SK-N-SH treated with all-trans-retinoic acid at 6 μM for 48 hours (cell line): Measurements from ENCODE around the gene DOCK2.
A peak's percentile ranks its signal among the peaks of the same experiment; 100 is the strongest.

Experiments used
- ATAC-seq: fragments of 200-7000 bp; cut with Tn5 transposase; 3 replicates; pipeline ENCODE4 v1.9.1; 2020; ENCODE audit warnings: mild to moderate bottlenecking, moderate library complexity
- ARNTL ChIP-seq: fragments of 450-650 bp; formaldehyde crosslinking; IDR thresholded peaks from 2 replicates; pipeline ENCODE4 v1.5.0; 2020; ENCODE audit warnings: low read depth, mild to moderate bottlenecking, moderate library complexity, borderline replicate concordance
- BACH2 ChIP-seq: fragments of 250-450 bp; sonication (Bioruptor Pico); IDR thresholded peaks from 2 replicates; pipeline ENCODE4 v1.9.0; 2021; ENCODE audit warnings: mild to moderate bottlenecking, borderline replicate concordance
- CSDC2 ChIP-seq: fragments of 250-450 bp; sonication (Bioruptor Pico); IDR thresholded peaks from 2 replicates; pipeline ENCODE4 v1.5.0; 2020; ENCODE audit warnings: mild to moderate bottlenecking, moderate library complexity
- ESRRG ChIP-seq: fragments of 250-450 bp; sonication (Bioruptor Pico); IDR thresholded peaks from 2 replicates; pipeline ENCODE4 v1.6.1; 2021; ENCODE audit warnings: mild to moderate bottlenecking
- GLIS3 ChIP-seq: fragments of 250-450 bp; sonication (Bioruptor Pico); IDR thresholded peaks from 2 replicates; pipeline ENCODE4 v1.5.0; 2020; ENCODE audit warnings: mild to moderate bottlenecking, moderate library complexity
- ISL1 ChIP-seq: fragments of 250-450 bp; sonication (Bioruptor Pico); IDR thresholded peaks from 2 replicates; pipeline ENCODE4 v2.1.2; 2022; ENCODE audit warnings: mild to moderate bottlenecking, moderate library complexity
- OSR1 ChIP-seq: fragments of 250-450 bp; sonication (Bioruptor Pico); IDR thresholded peaks from 2 replicates; pipeline ENCODE4 v1.8.0; 2022; ENCODE audit warnings: moderate library complexity, mild to moderate bottlenecking, inconsistent platforms
- PPARA ChIP-seq: fragments of 250-450 bp; sonication (Bioruptor Pico); IDR thresholded peaks from 2 replicates; pipeline ENCODE4 v1.5.0; 2020; ENCODE audit warnings: mild to moderate bottlenecking, borderline replicate concordance
- RARB ChIP-seq: fragments of 250-450 bp; sonication (Bioruptor Pico); IDR thresholded peaks from 2 replicates; pipeline ENCODE4 v1.8.0; 2021; ENCODE audit warnings: mild to moderate bottlenecking, moderate library complexity
- SNAI2 ChIP-seq: fragments of 250-450 bp; sonication (Bioruptor Pico); IDR thresholded peaks from 2 replicates; pipeline ENCODE4 v1.5.0; 2020; ENCODE audit warnings: mild to moderate bottlenecking, moderate library complexity
- TCF4 ChIP-seq: fragments of 250-450 bp; sonication (Bioruptor Pico); IDR thresholded peaks from 2 replicates; pipeline ENCODE4 v1.8.0; 2021; ENCODE audit warnings: mild to moderate bottlenecking, moderate library complexity, borderline replicate concordance
- TOX ChIP-seq: fragments of 250-450 bp; sonication (Bioruptor Pico); IDR thresholded peaks from 2 replicates; pipeline ENCODE4 v1.8.0; 2021; ENCODE audit warnings: mild to moderate bottlenecking, moderate library complexity, borderline replicate concordance
- ZC3H10 ChIP-seq: fragments of 250-450 bp; sonication (Bioruptor Pico); IDR thresholded peaks from 2 replicates; pipeline ENCODE4 v1.5.1; 2021; ENCODE audit warnings: mild to moderate bottlenecking, moderate library complexity
- ZFP3 ChIP-seq: fragments of 250-450 bp; sonication (Bioruptor Pico); IDR thresholded peaks from 2 replicates; pipeline ENCODE4 v1.5.0; 2020; ENCODE audit warnings: mild to moderate bottlenecking, moderate library complexity
- ZFP30 ChIP-seq: fragments of 450-650 bp; formaldehyde crosslinking; IDR thresholded peaks from 2 replicates; pipeline ENCODE4 v1.5.0; 2022; ENCODE audit warnings: mild to moderate bottlenecking, moderate library complexity
- ZNF565 ChIP-seq: fragments of 450-650 bp; formaldehyde crosslinking; conservative IDR thresholded peaks from 2 replicates; pipeline ENCODE4 v1.5.0; 2020; ENCODE audit warnings: low read depth, mild to moderate bottlenecking, moderate library complexity
- ZNF70 ChIP-seq: fragments of 450-650 bp; formaldehyde crosslinking; IDR thresholded peaks from 2 replicates; pipeline ENCODE4 v1.5.0; 2020; ENCODE audit warnings: mild to moderate bottlenecking, moderate library complexity
- ZNF8 ChIP-seq: fragments of 450-650 bp; formaldehyde crosslinking; IDR thresholded peaks from 2 replicates; pipeline ENCODE4 v1.5.0; 2020; ENCODE audit warnings: mild to moderate bottlenecking, moderate library complexity
- TF ChIP-seq, protein P1 (sequence below): fragments of 250-450 bp; sonication (Bioruptor Pico); IDR thresholded peaks from 2 replicates; pipeline ENCODE4 v1.8.0; 2020; ENCODE audit warnings: mild to moderate bottlenecking, moderate library complexity, borderline replicate concordance
- TF ChIP-seq, protein P2 (sequence below): fragments of 250-450 bp; sonication (Bioruptor Pico); IDR thresholded peaks from 2 replicates; pipeline ENCODE4 v1.8.0; 2021; ENCODE audit warnings: low read depth, mild to moderate bottlenecking, moderate library complexity, borderline replicate concordance
- TF ChIP-seq, protein P3 (sequence below): fragments of 250-450 bp; sonication (Bioruptor Pico); IDR thresholded peaks from 2 replicates; pipeline ENCODE4 v1.5.1; 2020; ENCODE audit warnings: low read depth, mild to moderate bottlenecking, moderate library complexity
- TF ChIP-seq, protein P4 (sequence below): fragments of 250-450 bp; sonication (Bioruptor Pico); IDR thresholded peaks from 2 replicates; pipeline ENCODE4 v1.5.0; 2020; ENCODE audit warnings: mild to moderate bottlenecking, moderate library complexity

DOCK2 gene

DNA sequence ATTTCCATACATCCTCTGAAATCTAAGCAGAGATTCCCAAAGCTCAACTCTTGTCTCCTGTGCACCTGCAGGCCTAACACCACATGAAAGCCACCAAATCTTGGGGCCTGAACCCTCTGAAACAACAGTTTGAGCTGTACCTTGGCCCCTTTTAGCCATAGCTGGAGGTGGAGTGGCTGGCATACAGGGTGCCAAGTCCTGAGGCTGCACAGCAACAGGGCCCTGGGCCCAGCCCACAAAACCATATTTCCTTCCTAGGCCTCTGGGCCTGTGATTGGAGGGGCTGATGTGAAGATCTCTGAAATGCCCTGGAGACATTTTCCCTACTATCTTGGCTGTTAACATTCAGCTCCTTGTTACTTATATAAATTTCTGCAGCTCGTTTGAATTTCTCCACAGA is 26.5 kb downstream of the DOCK2 start:
- ATAC-seq, result no peak
- TF ChIP-seq, protein P1, sequence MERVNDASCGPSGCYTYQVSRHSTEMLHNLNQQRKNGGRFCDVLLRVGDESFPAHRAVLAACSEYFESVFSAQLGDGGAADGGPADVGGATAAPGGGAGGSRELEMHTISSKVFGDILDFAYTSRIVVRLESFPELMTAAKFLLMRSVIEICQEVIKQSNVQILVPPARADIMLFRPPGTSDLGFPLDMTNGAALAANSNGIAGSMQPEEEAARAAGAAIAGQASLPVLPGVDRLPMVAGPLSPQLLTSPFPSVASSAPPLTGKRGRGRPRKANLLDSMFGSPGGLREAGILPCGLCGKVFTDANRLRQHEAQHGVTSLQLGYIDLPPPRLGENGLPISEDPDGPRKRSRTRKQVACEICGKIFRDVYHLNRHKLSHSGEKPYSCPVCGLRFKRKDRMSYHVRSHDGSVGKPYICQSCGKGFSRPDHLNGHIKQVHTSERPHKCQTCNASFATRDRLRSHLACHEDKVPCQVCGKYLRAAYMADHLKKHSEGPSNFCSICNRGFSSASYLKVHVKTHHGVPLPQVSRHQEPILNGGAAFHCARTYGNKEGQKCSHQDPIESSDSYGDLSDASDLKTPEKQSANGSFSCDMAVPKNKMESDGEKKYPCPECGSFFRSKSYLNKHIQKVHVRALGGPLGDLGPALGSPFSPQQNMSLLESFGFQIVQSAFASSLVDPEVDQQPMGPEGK (CRISPR knock-in tag), result no peak
- TF ChIP-seq TCF4 (no peak), ARNTL (CRISPR knock-in tag) (no peak), BACH2 (CRISPR knock-in tag) (no peak), ZFP3 (CRISPR knock-in tag) (no peak), ISL1 (no peak), ZNF8 (CRISPR knock-in tag) (no peak), ZFP30 (CRISPR knock-in tag) (no peak), ESRRG (no peak), OSR1 (CRISPR knock-in tag) (no peak), ZNF70 (CRISPR knock-in tag) (no peak), ZC3H10 (no peak), PPARA (CRISPR knock-in tag) (no peak), GLIS3 (CRISPR knock-in tag) (no peak), SNAI2 (no peak), RARB (no peak), ZNF565 (no peak)
- TF ChIP-seq, protein P2, sequence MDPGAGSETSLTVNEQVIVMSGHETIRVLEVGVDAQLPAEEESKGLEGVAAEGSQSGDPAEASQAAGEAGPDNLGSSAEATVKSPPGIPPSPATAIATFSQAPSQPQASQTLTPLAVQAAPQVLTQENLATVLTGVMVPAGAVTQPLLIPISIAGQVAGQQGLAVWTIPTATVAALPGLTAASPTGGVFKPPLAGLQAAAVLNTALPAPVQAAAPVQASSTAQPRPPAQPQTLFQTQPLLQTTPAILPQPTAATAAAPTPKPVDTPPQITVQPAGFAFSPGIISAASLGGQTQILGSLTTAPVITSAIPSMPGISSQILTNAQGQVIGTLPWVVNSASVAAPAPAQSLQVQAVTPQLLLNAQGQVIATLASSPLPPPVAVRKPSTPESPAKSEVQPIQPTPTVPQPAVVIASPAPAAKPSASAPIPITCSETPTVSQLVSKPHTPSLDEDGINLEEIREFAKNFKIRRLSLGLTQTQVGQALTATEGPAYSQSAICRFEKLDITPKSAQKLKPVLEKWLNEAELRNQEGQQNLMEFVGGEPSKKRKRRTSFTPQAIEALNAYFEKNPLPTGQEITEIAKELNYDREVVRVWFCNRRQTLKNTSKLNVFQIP (CRISPR knock-in tag), result no peak
- TF ChIP-seq, protein P3, sequence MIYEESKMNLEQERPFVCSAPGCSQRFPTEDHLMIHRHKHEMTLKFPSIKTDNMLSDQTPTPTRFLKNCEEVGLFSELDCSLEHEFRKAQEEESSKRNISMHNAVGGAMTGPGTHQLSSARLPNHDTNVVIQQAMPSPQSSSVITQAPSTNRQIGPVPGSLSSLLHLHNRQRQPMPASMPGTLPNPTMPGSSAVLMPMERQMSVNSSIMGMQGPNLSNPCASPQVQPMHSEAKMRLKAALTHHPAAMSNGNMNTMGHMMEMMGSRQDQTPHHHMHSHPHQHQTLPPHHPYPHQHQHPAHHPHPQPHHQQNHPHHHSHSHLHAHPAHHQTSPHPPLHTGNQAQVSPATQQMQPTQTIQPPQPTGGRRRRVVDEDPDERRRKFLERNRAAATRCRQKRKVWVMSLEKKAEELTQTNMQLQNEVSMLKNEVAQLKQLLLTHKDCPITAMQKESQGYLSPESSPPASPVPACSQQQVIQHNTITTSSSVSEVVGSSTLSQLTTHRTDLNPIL, result no peak

DNA sequence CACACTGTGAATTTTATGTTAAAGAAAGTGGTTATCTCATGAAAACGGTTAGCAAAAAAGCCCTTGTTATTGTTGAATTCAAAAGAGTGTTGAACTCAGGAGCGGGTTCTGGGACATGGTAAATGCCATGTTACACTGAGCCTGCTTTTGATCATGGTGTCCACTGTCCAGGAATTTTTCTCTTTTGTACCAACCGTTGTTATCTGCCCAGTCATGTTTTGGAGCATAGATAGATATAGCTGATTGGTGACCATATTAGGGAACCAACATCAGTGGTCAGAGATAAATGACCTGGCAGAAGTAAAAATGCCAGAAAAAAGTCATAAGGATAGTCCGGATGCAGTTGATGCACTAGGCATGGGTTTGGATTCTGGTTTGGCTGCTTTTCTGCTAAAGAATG is 29.3 kb downstream of the DOCK2 start:
- ATAC-seq, result no peak
- TF ChIP-seq, protein P1 (CRISPR knock-in tag), result no peak
- TF ChIP-seq ZC3H10, result no peak

DNA sequence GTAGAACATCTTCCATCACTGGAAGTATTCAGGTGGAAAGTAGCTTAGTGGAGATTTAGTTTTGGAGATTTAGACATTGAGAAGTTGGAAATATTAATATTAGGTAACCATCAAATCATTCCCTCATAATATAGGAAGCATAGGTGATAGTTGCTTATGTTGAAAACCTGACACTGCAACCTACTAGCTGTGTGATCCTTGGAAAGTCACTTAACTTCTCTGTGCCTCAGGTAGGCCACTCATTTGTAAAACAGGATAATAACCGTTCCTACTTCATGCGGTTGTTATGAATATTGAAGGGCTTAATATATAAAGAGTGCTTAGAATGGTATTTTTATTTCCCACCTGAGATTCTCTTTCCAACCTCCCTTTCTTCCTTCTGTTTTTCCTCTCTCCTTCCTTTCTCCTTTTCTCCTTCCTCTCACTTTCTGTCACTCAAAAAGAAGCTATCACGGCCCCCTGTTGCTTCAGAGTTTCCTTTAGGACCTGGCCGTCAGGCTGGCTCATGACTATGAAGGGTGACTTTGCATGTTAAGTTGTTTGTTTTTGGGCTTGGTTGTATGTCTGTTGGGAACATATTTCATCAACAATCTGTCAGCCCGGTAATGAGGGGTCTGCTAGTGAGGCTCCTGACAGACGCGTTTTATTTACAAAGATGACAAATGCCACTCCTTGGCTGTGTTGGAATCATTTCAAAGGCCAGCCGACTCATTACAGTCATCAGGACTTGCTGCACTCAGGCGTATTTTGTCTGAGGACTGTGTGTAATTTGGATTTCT is 31.0 kb downstream of the DOCK2 start:
- no peak for TF ChIP-seq ZNF70 (CRISPR knock-in tag)
- no peak for TF ChIP-seq GLIS3 (CRISPR knock-in tag)
- no peak for TF ChIP-seq SNAI2
- no peak for TF ChIP-seq ESRRG
- TF ChIP-seq ZFP30 (CRISPR knock-in tag), result no peak
- no peak for TF ChIP-seq OSR1 (CRISPR knock-in tag)
- no peak for TF ChIP-seq BACH2 (CRISPR knock-in tag)
- TF ChIP-seq CSDC2 (CRISPR knock-in tag), result no peak
- TF ChIP-seq RARB, result no peak
- no peak for TF ChIP-seq ZNF565
- TF ChIP-seq ZNF8 (CRISPR knock-in tag), result no peak
- TF ChIP-seq, protein P3, result no peak
- TF ChIP-seq ZFP3 (CRISPR knock-in tag), result no peak
- no peak for TF ChIP-seq ISL1
- no peak for TF ChIP-seq TOX (CRISPR knock-in tag)
- TF ChIP-seq, protein P4, sequence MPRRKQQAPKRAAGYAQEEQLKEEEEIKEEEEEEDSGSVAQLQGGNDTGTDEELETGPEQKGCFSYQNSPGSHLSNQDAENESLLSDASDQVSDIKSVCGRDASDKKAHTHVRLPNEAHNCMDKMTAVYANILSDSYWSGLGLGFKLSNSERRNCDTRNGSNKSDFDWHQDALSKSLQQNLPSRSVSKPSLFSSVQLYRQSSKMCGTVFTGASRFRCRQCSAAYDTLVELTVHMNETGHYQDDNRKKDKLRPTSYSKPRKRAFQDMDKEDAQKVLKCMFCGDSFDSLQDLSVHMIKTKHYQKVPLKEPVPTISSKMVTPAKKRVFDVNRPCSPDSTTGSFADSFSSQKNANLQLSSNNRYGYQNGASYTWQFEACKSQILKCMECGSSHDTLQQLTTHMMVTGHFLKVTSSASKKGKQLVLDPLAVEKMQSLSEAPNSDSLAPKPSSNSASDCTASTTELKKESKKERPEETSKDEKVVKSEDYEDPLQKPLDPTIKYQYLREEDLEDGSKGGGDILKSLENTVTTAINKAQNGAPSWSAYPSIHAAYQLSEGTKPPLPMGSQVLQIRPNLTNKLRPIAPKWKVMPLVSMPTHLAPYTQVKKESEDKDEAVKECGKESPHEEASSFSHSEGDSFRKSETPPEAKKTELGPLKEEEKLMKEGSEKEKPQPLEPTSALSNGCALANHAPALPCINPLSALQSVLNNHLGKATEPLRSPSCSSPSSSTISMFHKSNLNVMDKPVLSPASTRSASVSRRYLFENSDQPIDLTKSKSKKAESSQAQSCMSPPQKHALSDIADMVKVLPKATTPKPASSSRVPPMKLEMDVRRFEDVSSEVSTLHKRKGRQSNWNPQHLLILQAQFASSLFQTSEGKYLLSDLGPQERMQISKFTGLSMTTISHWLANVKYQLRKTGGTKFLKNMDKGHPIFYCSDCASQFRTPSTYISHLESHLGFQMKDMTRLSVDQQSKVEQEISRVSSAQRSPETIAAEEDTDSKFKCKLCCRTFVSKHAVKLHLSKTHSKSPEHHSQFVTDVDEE (CRISPR knock-in tag), result no peak
- ATAC-seq, result peak; percentile 65
